IMR-90 (cell line): ENCODE data around the gene KIAA0232. TPM values are rescaled to one million over a fixed set of nuclear protein-coding genes. Genes with fewer than 3 reads are reported as not detected.

ENCODE experiments used
- ATAC-seq: fragments of 200-7000 bp; cut with Tn5 transposase; 2 replicates; pipeline ENCODE4 v1.9.1; 2020; ENCODE audit warnings: low read depth, mild to moderate bottlenecking, moderate library complexity
- BruUV-seq: library from RNA; stranded (reverse); fragments of 400-500 nt; replicated peaks from 2 replicates; lab custom pipeline; 2021; lab: Mats Ljungman, UMichigan
- CTCF ChIA-PET: fragments of 300-600 bp; formaldehyde crosslinking; extraction: SDS; loops from one replicate; lab custom pipeline; 2021; ENCODE audit warnings: antibody characterized with exemption; lab: Yijun Ruan, JAX
- POLR2A ChIA-PET: fragments of 300-600 bp; sonication (Branson Sonifier 250); formaldehyde crosslinking; loops from one replicate; lab custom pipeline; 2022; ENCODE audit warnings: antibody characterized with exemption; ENCODE audit not compliant: unreplicated experiment; lab: Charles Lee
- DNase-seq: peaks from one replicate; pipeline ENCODE4 v3.0.0; 2013
- H2AFZ ChIP-seq: replicated peaks from 2 replicates; pipeline ENCODE3; 2013; ENCODE audit warnings: low read length, mild to moderate bottlenecking; ENCODE audit not compliant: poor library complexity
- H2AK5ac ChIP-seq: 2 replicates; pipeline ENCODE4 v1.6.1; 2013; ENCODE audit warnings: low read depth, low read length, inconsistent platforms
- H2AK9ac ChIP-seq: replicated peaks from 2 replicates; pipeline ENCODE3; 2013; ENCODE audit warnings: mild to moderate bottlenecking, low read depth, low read length, moderate library complexity; ENCODE audit not compliant: poor library complexity
- H2BK120ac ChIP-seq: 2 replicates; pipeline ENCODE4 v1.6.1; 2013; ENCODE audit warnings: low read depth, low read length, inconsistent platforms
- H2BK15ac ChIP-seq: 3 replicates; pipeline ENCODE4 v1.6.1; 2013; ENCODE audit warnings: low read depth, low read length, inconsistent platforms
- H2BK20ac ChIP-seq: 2 replicates; pipeline ENCODE4 v1.6.1; 2013; ENCODE audit warnings: low read depth, mild to moderate bottlenecking, inconsistent platforms, low read length, moderate library complexity
- H2BK5ac ChIP-seq: 2 replicates; pipeline ENCODE4 v1.6.1; 2013; ENCODE audit warnings: mild to moderate bottlenecking, low read depth, low read length, inconsistent platforms; ENCODE audit not compliant: poor library complexity, severe bottlenecking
- H3K14ac ChIP-seq: replicated peaks from 2 replicates; pipeline ENCODE4 v1.6.1; 2013; ENCODE audit warnings: low read depth, low read length, inconsistent platforms
- H3K18ac ChIP-seq: 2 replicates; pipeline ENCODE4 v1.6.1; 2013; ENCODE audit warnings: low read depth, low read length, control low read depth
- H3K23ac ChIP-seq: 2 replicates; pipeline ENCODE4 v1.6.1; 2013; ENCODE audit warnings: low read depth, low read length, inconsistent platforms
- H3K27ac ChIP-seq: 2 replicates; pipeline ENCODE4 v1.5.1; 2013; ENCODE audit warnings: mild to moderate bottlenecking, control low read depth, low read length; ENCODE audit not compliant: insufficient read depth
- H3K27me3 ChIP-seq: 2 replicates; pipeline ENCODE4 v1.6.1; 2013; ENCODE audit warnings: low read length; ENCODE audit not compliant: control insufficient read depth, insufficient read depth
- H3K36me3 ChIP-seq: 2 replicates; pipeline ENCODE4 v1.6.1; 2013; ENCODE audit warnings: low read length, mixed read lengths; ENCODE audit not compliant: control insufficient read depth, insufficient read depth
- H3K4ac ChIP-seq: 2 replicates; pipeline ENCODE4 v1.6.1; 2013; ENCODE audit warnings: low read depth, low read length, inconsistent platforms
- H3K4me1 ChIP-seq: 2 replicates; pipeline ENCODE4 v1.6.1; 2013; ENCODE audit warnings: low read length, mixed read lengths; ENCODE audit not compliant: control insufficient read depth, insufficient read depth
- H3K4me2 ChIP-seq: 2 replicates; pipeline ENCODE4 v1.6.1; 2013; ENCODE audit warnings: low read depth, mild to moderate bottlenecking, control low read depth, low read length, moderate library complexity
- H3K4me3 ChIP-seq: 2 replicates; pipeline ENCODE4 v1.5.1; 2013; ENCODE audit warnings: low read depth, mild to moderate bottlenecking, control low read depth, low read length, moderate library complexity; ENCODE audit not compliant: insufficient read depth
- H3K56ac ChIP-seq: 2 replicates; pipeline ENCODE4 v1.6.1; 2013; ENCODE audit warnings: low read length, inconsistent platforms; ENCODE audit not compliant: insufficient read depth; ENCODE audit errors: extremely low read depth
- H3K79me1 ChIP-seq, 2 experiments: 2 replicates each; pipeline ENCODE4 v1.6.1; 2013; ENCODE audit warnings: low read length in 2 of 2, inconsistent platforms in 1 of 2, low read depth in 1 of 2
- H3K9ac ChIP-seq: 2 replicates; pipeline ENCODE4 v1.6.1; 2013; ENCODE audit warnings: low read depth, low read length, control low read depth
- H3K9me1 ChIP-seq: 2 replicates; pipeline ENCODE4 v1.6.1; 2013; ENCODE audit warnings: low read length, inconsistent platforms; ENCODE audit not compliant: insufficient read depth
- H3K9me3 ChIP-seq: 2 replicates; pipeline ENCODE4 v1.6.1; 2013; ENCODE audit warnings: low read length; ENCODE audit not compliant: control insufficient read depth, insufficient read depth
- H4K20me1 ChIP-seq: 2 replicates; pipeline ENCODE4 v1.6.1; 2013; ENCODE audit warnings: low read length, inconsistent platforms; ENCODE audit not compliant: insufficient read depth
- H4K5ac ChIP-seq: 2 replicates; pipeline ENCODE4 v1.6.1; 2013; ENCODE audit warnings: mild to moderate bottlenecking, low read depth, low read length, control low read depth
- H4K8ac ChIP-seq, 2 experiments: 2 replicates each; pipeline ENCODE4 v1.6.1; 2013; ENCODE audit warnings: low read depth in 2 of 2, low read length in 2 of 2, control low read depth in 1 of 2, inconsistent platforms in 1 of 2
- H4K91ac ChIP-seq: 2 replicates; pipeline ENCODE4 v1.6.1; 2013; ENCODE audit warnings: low read depth, low read length, inconsistent platforms; ENCODE audit not compliant: insufficient read depth
- BHLHE40 ChIP-seq: fragments of 150-350 bp; IDR thresholded peaks from 2 replicates; pipeline ENCODE4 v1.6.1; 2016; ENCODE audit warnings: mild to moderate bottlenecking, low read depth, low read length
- CEBPB ChIP-seq: IDR thresholded peaks from 2 replicates; pipeline ENCODE4 v1.6.1; 2012; ENCODE audit warnings: low read depth, low read length, improper control_type of control experiment
- CHD1 ChIP-seq: IDR thresholded peaks from 2 replicates; pipeline ENCODE4 v1.6.1; 2012; ENCODE audit warnings: low read depth, low read length, improper control_type of control experiment
- FOS ChIP-seq: fragments of 150-350 bp; IDR thresholded peaks from 2 replicates; pipeline ENCODE4 v1.6.1; 2016; ENCODE audit warnings: low read depth, low read length
- MAFK ChIP-seq: IDR thresholded peaks from 2 replicates; pipeline ENCODE4 v1.6.1; 2012; ENCODE audit warnings: low read depth, low read length, improper control_type of control experiment
- MAZ ChIP-seq: IDR thresholded peaks from 2 replicates; pipeline ENCODE4 v1.6.1; 2012; ENCODE audit warnings: low read depth, mild to moderate bottlenecking, low read length, improper control_type of control experiment, moderate library complexity, borderline replicate concordance
- MXI1 ChIP-seq: IDR thresholded peaks from 2 replicates; pipeline ENCODE4 v1.6.1; 2012; ENCODE audit warnings: low read depth, mild to moderate bottlenecking, low read length, moderate library complexity, borderline replicate concordance
- NFE2L2 ChIP-seq: fragments of 150-350 bp; IDR thresholded peaks from 2 replicates; pipeline ENCODE4 v1.6.1; 2016; ENCODE audit warnings: low read depth, mild to moderate bottlenecking, low read length
- POLR2A ChIP-seq: IDR thresholded peaks from 2 replicates; pipeline ENCODE4 v1.6.1; 2012; ENCODE audit warnings: mild to moderate bottlenecking, low read depth, low read length
- RAD21 ChIP-seq: IDR thresholded peaks from 2 replicates; pipeline ENCODE4 v1.6.1; 2012; ENCODE audit warnings: low read length, improper control_type of control experiment
- RCOR1 ChIP-seq: IDR thresholded peaks from 2 replicates; pipeline ENCODE4 v1.6.1; 2012; ENCODE audit warnings: mild to moderate bottlenecking, low read length, improper control_type of control experiment; ENCODE audit not compliant: insufficient replicate concordance
- RFX5 ChIP-seq: IDR thresholded peaks from 2 replicates; pipeline ENCODE4 v1.8.0; 2012; ENCODE audit warnings: low read depth, mild to moderate bottlenecking, low read length, moderate library complexity
- SMC3 ChIP-seq: fragments of 150-350 bp; IDR thresholded peaks from 2 replicates; pipeline ENCODE4 v1.6.1; 2016; ENCODE audit warnings: low read depth, mild to moderate bottlenecking, antibody characterized with exemption, low read length, moderate library complexity
- WGBS, 2 experiments: methylation state at CpG; one replicate each; pipeline versions ENCODE4 v1.1.5 to v1.1.7; 2013; ENCODE audit warnings: missing lambda C conversion rate in 2 of 2; ENCODE audit not compliant: insufficient read length in 1 of 2; ENCODE audit errors: extremely low coverage in 2 of 2; 5-methylcytosine and 5-hydroxymethylcytosine counted together
- dilution Hi-C: fragments of 300-500 bp; cut with HindIII; formaldehyde crosslinking; loops from one replicate; pipeline ENCODE4 v1.14.3; 2018; ENCODE audit warnings: low sequenced_read_pairs; ENCODE audit not compliant: unreplicated experiment
- in situ Hi-C: fragments of 300-500 bp; cut with MboI; formaldehyde crosslinking; loops from 3 replicates; pipeline ENCODE4 v1.14.3; 2019; ENCODE audit warnings: low sequenced_read_pairs, inconsistent platforms, mixed read lengths
- intact Hi-C: fragments of 100-400 bp; cut with micrococcal nuclease; formaldehyde crosslinking; loops from 2 replicates; pipeline ENCODE4 v1.10.0; 2022
- polyA plus RNA-seq, 3 experiments: library from polyadenylated mRNA; depleted of rRNA; stranded (reverse); fragments of >200 nt; gene quantifications; 2 replicates each; pipeline ENCODE4 v1.2.3, GENCODE V29; 2012; ENCODE audit warnings: low replicate concordance in 1 of 3
- total RNA-seq: library from RNA; depleted of rRNA; stranded (reverse); fragments of >200 nt; gene quantifications from 2 replicates; pipeline ENCODE4 v1.2.3, GENCODE V29; 2012
- TF ChIP-seq, protein P1 (sequence below): fragments of 150-350 bp; IDR thresholded peaks from 2 replicates; pipeline ENCODE4 v1.6.1; 2016; ENCODE audit warnings: low read depth, mild to moderate bottlenecking, low read length, moderate library complexity, borderline replicate concordance
- TF ChIP-seq, protein P2 (sequence below): conservative IDR thresholded peaks from 2 replicates; pipeline ENCODE4 v1.5.1; 2012; ENCODE audit warnings: mild to moderate bottlenecking, low read depth, low read length, improper control_type of control experiment
- TF ChIP-seq, protein P3 (sequence below): fragments of 150-350 bp; IDR thresholded peaks from 2 replicates; pipeline ENCODE4 v1.6.1; 2017; ENCODE audit warnings: mild to moderate bottlenecking, antibody characterized with exemption, low read length, low read depth

KIAA0232 gene
- total and polyA plus RNA-seq, 2 of the 4 experiments (the other 2 are of a cell fraction): 6.8 to 19.5 TPM

DNA sequence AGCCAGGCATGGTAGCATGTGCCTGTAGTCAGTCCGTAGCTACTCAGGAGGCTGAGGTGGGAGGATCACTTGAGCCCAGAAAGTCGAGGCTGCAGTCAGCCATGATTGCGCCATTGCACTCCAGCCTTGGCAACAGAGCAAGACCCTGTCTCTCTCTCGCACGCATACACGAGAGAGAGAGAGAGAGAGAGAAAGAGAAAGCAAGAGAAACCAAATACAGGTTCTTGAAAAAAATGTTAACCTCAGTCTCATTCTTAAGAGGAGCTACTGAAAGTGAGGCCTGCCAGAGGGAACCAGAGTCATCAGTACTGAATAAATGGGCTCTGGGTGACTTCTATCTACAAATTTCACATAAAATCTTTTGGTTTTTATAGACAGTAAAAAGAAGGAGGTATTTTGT lies 42.9 kb downstream of the KIAA0232 start:
- no peak overlapping the region for H3K9ac ChIP-seq
- H4K5ac ChIP-seq: no peak overlapping the region
- peaks cover 41% of the 10 kb centered on the region for H4K20me1 ChIP-seq
- no peak overlapping the region; the same call in 1 of the 2 replicates for H3K14ac ChIP-seq
- no peak overlapping the region for H3K18ac ChIP-seq
- peaks cover 5% of the 10 kb centered on the region for H3K9me3 ChIP-seq
- peaks cover 20% of the 10 kb centered on the region for H3K36me3 ChIP-seq
- ATAC-seq (no peak), DNase-seq (no peak)
- no peak overlapping the region for H3K56ac ChIP-seq
- H4K8ac ChIP-seq: no peak overlapping the region
- no peak overlapping the region for H3K4ac ChIP-seq
- ChIA-PET CTCF (no interaction called here), POLR2A (no interaction called here)
- in situ Hi-C loops: no loop called here
- H2BK20ac ChIP-seq: no peak overlapping the region
- H3K4me2 ChIP-seq: no peak overlapping the region
- no peak overlapping the region for H2AFZ ChIP-seq
- no peak overlapping the region for H3K27ac ChIP-seq
- no peak for TF ChIP-seq RCOR1
- TF ChIP-seq, protein P1, sequence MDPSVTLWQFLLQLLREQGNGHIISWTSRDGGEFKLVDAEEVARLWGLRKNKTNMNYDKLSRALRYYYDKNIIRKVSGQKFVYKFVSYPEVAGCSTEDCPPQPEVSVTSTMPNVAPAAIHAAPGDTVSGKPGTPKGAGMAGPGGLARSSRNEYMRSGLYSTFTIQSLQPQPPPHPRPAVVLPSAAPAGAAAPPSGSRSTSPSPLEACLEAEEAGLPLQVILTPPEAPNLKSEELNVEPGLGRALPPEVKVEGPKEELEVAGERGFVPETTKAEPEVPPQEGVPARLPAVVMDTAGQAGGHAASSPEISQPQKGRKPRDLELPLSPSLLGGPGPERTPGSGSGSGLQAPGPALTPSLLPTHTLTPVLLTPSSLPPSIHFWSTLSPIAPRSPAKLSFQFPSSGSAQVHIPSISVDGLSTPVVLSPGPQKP: no peak
- no peak for TF ChIP-seq RAD21
- TF ChIP-seq, protein P2, sequence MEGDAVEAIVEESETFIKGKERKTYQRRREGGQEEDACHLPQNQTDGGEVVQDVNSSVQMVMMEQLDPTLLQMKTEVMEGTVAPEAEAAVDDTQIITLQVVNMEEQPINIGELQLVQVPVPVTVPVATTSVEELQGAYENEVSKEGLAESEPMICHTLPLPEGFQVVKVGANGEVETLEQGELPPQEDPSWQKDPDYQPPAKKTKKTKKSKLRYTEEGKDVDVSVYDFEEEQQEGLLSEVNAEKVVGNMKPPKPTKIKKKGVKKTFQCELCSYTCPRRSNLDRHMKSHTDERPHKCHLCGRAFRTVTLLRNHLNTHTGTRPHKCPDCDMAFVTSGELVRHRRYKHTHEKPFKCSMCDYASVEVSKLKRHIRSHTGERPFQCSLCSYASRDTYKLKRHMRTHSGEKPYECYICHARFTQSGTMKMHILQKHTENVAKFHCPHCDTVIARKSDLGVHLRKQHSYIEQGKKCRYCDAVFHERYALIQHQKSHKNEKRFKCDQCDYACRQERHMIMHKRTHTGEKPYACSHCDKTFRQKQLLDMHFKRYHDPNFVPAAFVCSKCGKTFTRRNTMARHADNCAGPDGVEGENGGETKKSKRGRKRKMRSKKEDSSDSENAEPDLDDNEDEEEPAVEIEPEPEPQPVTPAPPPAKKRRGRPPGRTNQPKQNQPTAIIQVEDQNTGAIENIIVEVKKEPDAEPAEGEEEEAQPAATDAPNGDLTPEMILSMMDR: no peak
- TF ChIP-seq POLR2A: no peak
- no peak for TF ChIP-seq MAFK
- TF ChIP-seq MXI1: no peak
- TF ChIP-seq SMC3: no peak
- TF ChIP-seq BHLHE40: no peak
- TF ChIP-seq CHD1: no peak
- TF ChIP-seq CEBPB: no peak
- no peak for TF ChIP-seq FOS
- TF ChIP-seq MAZ: no peak
- TF ChIP-seq, protein P3, sequence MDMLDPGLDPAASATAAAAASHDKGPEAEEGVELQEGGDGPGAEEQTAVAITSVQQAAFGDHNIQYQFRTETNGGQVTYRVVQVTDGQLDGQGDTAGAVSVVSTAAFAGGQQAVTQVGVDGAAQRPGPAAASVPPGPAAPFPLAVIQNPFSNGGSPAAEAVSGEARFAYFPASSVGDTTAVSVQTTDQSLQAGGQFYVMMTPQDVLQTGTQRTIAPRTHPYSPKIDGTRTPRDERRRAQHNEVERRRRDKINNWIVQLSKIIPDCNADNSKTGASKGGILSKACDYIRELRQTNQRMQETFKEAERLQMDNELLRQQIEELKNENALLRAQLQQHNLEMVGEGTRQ: no peak
- no peak for TF ChIP-seq RFX5
- no peak for TF ChIP-seq NFE2L2
- H3K4me1 ChIP-seq: peaks cover 3% of the 10 kb centered on the region
- no peak overlapping the region for H2AK5ac ChIP-seq
- peaks cover 24 to 65% of the 10 kb centered on the region in 2 experiments for H3K79me1 ChIP-seq
- intact Hi-C loops: no loop called here
- no peak overlapping the region for H2BK5ac ChIP-seq
- H2BK120ac ChIP-seq: no peak overlapping the region
- H3K9me1 ChIP-seq: peaks cover 22% of the 10 kb centered on the region
- dilution Hi-C loops: no loop called here
- no peak overlapping the region for H3K23ac ChIP-seq
- no peak overlapping the region for H2AK9ac ChIP-seq
- no TSS peak for BruUV-seq
- no peak overlapping the region for H2BK15ac ChIP-seq
- H3K4me3 ChIP-seq: no peak overlapping the region
- no peak overlapping the region for H4K91ac ChIP-seq
- no peaks in the 10 kb centered on the region for H3K27me3 ChIP-seq
- WGBS, 2 experiments: 90% methylated on average over 2 of the region's 6 CpGs; no CpG with 5 or more reads in 1 of the 2 experiments
